IPS-15b (cell line): ENCODE results near the gene FICD.

Source experiments
- H3K27me3 ChIP-seq: one replicate; pipeline ENCODE4 v1.6.1; 2013; ENCODE audit warnings: low read length; ENCODE audit not compliant: control insufficient read depth, insufficient read depth
- H3K36me3 ChIP-seq: one replicate; pipeline ENCODE4 v1.6.1; 2013; ENCODE audit warnings: low read length; ENCODE audit not compliant: control insufficient read depth, insufficient read depth
- H3K4me1 ChIP-seq: one replicate; pipeline ENCODE4 v1.6.1; 2013; ENCODE audit warnings: mild to moderate bottlenecking, low read length; ENCODE audit not compliant: control insufficient read depth, insufficient read depth
- H3K4me3 ChIP-seq: one replicate; pipeline ENCODE4 v1.5.1; 2013; ENCODE audit warnings: low read depth, low read length
- H3K9ac ChIP-seq: one replicate; pipeline ENCODE4 v1.6.1; 2013; ENCODE audit warnings: low read depth, mild to moderate bottlenecking, low read length
- H3K9me3 ChIP-seq: one replicate; pipeline ENCODE4 v1.6.1; 2013; ENCODE audit warnings: mild to moderate bottlenecking, low read length; ENCODE audit not compliant: control insufficient read depth, insufficient read depth

Gene FICD

GRCh38 chr12:108519558-108519957 lies 4.5 kb downstream of the FICD start:
- H3K4me3 ChIP-seq: no peak overlapping the region
- H3K36me3 ChIP-seq: peaks cover 49% of the 10 kb centered on the region
- H3K9ac ChIP-seq: no peak overlapping the region
- no peaks in the 10 kb centered on the region for H3K9me3 ChIP-seq
- H3K27me3 ChIP-seq: no peaks in the 10 kb centered on the region
- peaks cover 6% of the 10 kb centered on the region for H3K4me1 ChIP-seq

GRCh38 chr12:108523365-108523764 lies 8.3 kb downstream of the FICD start:
- no peak overlapping the region for H3K4me3 ChIP-seq
- peaks cover 75% of the 10 kb centered on the region for H3K36me3 ChIP-seq
- H3K27me3 ChIP-seq: no peaks in the 10 kb centered on the region
- no peaks in the 10 kb centered on the region for H3K4me1 ChIP-seq
- H3K9me3 ChIP-seq: no peaks in the 10 kb centered on the region
- no peak overlapping the region for H3K9ac ChIP-seq

DNA sequence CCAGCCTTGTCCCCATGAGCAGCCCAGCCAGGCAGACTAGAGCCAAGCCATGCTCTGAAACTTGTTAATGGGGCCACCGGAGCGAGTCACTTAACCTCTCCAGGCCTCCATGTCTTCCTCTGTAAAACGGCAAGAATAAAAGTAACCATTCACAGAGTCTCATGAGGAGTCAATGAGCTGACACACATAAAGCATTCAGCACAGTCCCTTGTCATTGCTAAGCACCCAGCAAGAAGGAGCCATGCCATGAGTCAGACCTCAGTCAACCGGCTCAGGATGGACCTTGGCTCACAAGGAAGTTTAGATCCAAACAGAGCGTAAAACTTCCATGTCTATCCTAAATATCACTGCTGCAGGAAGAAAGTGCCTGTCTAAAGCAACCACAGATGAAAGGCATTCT lies 10.6 kb downstream of the FICD start:
- Histone ChIP-seq H3K4me3 (no peak overlapping the region), H3K27me3 (no peaks in the 10 kb centered on the region), H3K9ac (no peak overlapping the region), H3K4me1 (no peaks in the 10 kb centered on the region), H3K9me3 (no peaks in the 10 kb centered on the region), H3K36me3 (peaks cover 78% of the 10 kb centered on the region)

DNA sequence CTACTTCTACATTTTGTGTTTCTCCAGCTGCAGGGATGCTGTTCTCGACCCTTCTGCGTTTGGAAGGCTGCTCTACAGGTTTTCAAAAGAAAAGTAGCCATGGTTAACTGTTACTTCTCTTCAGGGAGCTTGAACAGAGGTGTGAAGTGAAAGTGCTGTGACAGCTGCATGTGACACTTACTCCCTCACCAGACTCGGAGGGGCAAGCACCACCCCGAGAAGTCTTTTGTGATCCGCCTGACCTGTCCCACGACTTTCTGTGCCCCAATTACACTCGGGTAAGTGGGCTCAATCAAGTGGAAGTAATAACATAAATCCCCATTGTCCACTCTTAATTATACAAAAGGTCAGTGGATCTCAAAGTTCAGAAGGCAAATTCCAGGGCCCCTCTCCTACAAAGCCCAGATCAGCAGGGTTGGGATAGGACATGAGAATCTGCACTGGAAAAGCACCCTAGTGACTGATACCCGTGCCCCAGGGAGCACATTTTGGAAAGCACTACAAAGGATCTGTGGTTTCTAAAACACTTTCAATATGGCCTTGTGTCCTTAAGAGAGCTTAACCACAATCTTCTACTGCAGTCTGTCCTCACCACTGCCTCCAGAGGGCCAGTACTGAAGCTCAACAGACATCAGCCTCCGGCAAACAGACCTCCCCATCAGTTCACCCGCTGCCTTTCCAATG lies 11.5 kb downstream of the FICD start:
- H3K27me3 ChIP-seq: no peaks in the 10 kb centered on the region
- no peaks in the 10 kb centered on the region for H3K9me3 ChIP-seq
- H3K9ac ChIP-seq: no peak overlapping the region
- peaks cover 76% of the 10 kb centered on the region for H3K36me3 ChIP-seq
- no peak overlapping the region for H3K4me3 ChIP-seq
- H3K4me1 ChIP-seq: no peaks in the 10 kb centered on the region

DNA sequence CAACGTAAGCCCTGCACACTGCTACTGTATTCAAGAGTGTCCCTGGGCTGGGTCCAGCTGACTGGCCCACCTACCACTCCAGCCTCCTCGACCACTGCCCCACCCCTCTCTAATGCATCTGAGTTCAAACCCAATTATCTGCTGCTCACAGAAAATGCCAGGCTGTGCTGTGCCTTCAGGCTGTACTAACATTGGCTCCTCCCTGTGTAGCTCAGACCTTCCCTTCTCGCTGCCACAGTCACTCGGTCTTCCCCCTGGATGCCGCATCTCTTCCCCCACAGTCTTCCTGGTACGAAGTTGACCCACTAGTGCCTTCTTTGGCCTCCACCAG lies 12.1 kb downstream of the FICD start:
- H3K4me3 ChIP-seq: no peak overlapping the region
- no peaks in the 10 kb centered on the region for H3K9me3 ChIP-seq
- peaks cover 75% of the 10 kb centered on the region for H3K36me3 ChIP-seq
- no peaks in the 10 kb centered on the region for H3K4me1 ChIP-seq
- no peak overlapping the region for H3K9ac ChIP-seq
- no peaks in the 10 kb centered on the region for H3K27me3 ChIP-seq

- H3K9me3 ChIP-seq: no peaks in the 10 kb centered on the region
- no peak overlapping the region for H3K9ac ChIP-seq
- no peaks in the 10 kb centered on the region for H3K27me3 ChIP-seq
- H3K4me1 ChIP-seq: no peaks in the 10 kb centered on the region
- H3K4me3 ChIP-seq: no peak overlapping the region
- peaks cover 62% of the 10 kb centered on the region for H3K36me3 ChIP-seq
Measured at GRCh38 chr12:108530161-108530560, 15.1 kb downstream of the FICD start.

DNA sequence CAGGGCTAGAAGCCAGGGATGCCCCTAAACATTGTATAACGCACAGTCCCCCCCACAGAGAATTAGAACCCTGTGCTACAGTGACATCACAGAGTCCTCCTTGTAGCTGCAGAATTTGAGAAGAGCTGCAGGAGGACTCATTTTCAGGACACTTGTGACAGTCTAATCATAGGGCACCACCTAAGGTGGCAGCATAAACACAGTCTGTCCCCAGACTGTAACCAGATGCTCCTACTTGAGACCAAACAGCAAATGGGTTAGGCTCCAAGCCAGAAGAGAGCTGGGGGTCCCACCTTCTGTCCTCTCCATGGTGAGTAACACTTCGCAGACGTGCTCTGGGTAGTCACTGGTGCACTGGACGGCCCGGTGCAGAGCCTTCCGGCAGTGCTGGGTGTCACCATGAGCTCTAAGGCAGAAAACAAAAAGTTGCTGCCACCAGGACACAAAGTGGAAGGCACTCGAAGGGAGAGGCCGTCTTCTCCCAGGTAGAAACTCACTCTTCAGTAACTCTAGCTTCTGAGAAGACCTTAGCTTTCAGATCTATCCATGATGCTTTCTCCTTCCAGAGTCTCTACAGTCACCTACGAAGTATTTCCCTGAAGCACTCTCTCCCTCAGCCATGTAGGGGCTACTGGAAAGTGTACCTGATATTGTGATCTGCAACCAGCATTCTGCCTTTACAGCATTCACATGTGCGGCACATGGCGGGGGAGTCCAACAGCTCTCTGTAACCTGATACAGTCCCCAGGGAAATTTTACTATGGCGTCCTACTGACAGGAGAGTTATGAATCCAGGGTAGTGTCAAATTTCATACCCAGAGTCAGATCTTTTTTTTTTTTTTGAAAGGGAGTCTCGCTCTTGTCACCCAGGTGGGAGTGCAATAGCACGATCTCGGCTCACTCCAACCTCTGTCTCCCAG lies 17.1 kb downstream of the FICD start:
- no peaks in the 10 kb centered on the region for H3K4me1 ChIP-seq
- no peaks in the 10 kb centered on the region for H3K9me3 ChIP-seq
- H3K27me3 ChIP-seq: no peaks in the 10 kb centered on the region
- no peak overlapping the region for H3K9ac ChIP-seq
- peaks cover 60% of the 10 kb centered on the region for H3K36me3 ChIP-seq
- H3K4me3 ChIP-seq: no peak overlapping the region

DNA sequence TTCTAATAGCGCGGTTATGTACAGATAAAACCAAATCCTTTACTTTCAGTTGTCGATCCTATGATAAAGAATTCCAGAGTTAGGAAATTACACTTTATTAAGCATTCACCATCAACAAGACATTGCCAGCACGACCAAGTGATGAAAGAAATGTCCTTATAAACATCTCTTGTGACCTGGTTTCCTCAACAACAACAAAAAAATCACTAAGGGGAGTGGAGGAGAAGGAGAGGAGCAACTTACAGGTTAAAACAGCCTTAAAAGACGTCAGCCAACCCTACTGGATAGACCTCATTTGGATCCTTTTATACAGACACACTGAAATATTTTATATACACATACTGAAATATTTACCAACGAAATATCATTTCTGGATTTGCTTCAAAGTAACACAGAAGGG lies 23.1 kb downstream of the FICD start:
- H3K4me1 ChIP-seq: no peaks in the 10 kb centered on the region
- H3K4me3 ChIP-seq: no peak overlapping the region
- no peaks in the 10 kb centered on the region for H3K9me3 ChIP-seq
- H3K36me3 ChIP-seq: peaks cover 28% of the 10 kb centered on the region
- H3K27me3 ChIP-seq: no peaks in the 10 kb centered on the region
- no peak overlapping the region for H3K9ac ChIP-seq

DNA sequence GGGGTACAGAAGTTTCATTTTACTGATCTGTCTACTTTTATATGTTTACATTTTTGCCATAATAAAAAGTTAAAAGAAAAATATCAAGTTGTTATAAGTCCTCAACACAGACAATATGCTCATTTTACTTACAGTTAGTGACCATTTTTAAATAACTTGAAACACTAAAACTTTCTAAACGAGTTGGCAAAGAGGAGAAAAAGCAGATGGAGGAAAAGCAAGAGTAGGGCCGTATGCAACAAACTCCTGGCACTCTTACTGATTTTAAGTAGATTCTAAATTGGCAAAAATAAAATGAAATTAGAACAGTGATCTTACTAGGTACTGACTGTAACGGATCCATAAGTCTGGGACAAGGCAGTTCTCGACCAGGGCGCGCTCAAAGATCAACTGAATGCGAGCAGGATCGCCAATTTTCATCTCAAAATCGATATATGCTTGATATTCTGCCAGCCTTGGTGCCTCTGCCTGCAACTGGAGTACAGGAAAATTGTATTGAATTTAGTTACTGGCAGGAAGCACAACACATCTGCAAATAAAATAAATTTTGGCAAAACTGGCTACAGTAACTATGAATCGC lies 23.6 kb downstream of the FICD start:
- Histone ChIP-seq H3K27me3 (no peaks in the 10 kb centered on the region), H3K4me1 (no peaks in the 10 kb centered on the region), H3K4me3 (no peak overlapping the region), H3K9ac (no peak overlapping the region), H3K9me3 (no peaks in the 10 kb centered on the region), H3K36me3 (peaks cover 30% of the 10 kb centered on the region)

GRCh38 chr12:108542320-108542719 lies 27.2 kb downstream of the FICD start:
- peaks cover 33% of the 10 kb centered on the region for H3K36me3 ChIP-seq
- H3K4me3 ChIP-seq: no peak overlapping the region
- H3K4me1 ChIP-seq: no peaks in the 10 kb centered on the region
- no peak overlapping the region for H3K9ac ChIP-seq
- H3K9me3 ChIP-seq: no peaks in the 10 kb centered on the region
- no peaks in the 10 kb centered on the region for H3K27me3 ChIP-seq

DNA sequence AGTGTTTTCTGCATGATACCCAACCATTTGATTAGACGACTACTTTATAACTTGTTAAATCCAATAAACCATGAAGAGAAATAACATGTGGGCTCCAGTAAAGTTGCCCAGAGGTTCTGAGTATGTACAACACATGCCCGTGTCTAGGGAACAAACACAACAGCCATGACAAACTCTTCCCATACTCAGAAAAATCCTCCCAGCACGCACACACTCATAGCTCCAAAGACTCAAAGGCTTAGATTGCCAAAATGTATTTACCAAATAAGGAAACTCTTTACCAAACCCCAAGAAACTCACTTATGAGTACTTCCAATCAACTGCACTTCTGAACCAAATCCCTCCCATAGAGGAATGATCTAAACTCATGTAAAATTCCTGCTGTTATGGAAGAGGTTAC lies 28.6 kb downstream of the FICD start:
- Histone ChIP-seq H3K9ac (no peak overlapping the region), H3K9me3 (no peaks in the 10 kb centered on the region), H3K4me1 (no peaks in the 10 kb centered on the region), H3K4me3 (no peak overlapping the region), H3K36me3 (peaks cover 33% of the 10 kb centered on the region), H3K27me3 (no peaks in the 10 kb centered on the region)

- Histone ChIP-seq H3K36me3 (peaks cover 37% of the 10 kb centered on the region), H3K4me3 (no peak overlapping the region), H3K9ac (no peak overlapping the region), H3K9me3 (no peaks in the 10 kb centered on the region), H3K27me3 (no peaks in the 10 kb centered on the region), H3K4me1 (no peaks in the 10 kb centered on the region)
Measured at GRCh38 chr12:108547686-108548085, 32.6 kb downstream of the FICD start.
